ENCODE data around the gene SCGB1A1.

The SCGB1A1 gene

DNA sequence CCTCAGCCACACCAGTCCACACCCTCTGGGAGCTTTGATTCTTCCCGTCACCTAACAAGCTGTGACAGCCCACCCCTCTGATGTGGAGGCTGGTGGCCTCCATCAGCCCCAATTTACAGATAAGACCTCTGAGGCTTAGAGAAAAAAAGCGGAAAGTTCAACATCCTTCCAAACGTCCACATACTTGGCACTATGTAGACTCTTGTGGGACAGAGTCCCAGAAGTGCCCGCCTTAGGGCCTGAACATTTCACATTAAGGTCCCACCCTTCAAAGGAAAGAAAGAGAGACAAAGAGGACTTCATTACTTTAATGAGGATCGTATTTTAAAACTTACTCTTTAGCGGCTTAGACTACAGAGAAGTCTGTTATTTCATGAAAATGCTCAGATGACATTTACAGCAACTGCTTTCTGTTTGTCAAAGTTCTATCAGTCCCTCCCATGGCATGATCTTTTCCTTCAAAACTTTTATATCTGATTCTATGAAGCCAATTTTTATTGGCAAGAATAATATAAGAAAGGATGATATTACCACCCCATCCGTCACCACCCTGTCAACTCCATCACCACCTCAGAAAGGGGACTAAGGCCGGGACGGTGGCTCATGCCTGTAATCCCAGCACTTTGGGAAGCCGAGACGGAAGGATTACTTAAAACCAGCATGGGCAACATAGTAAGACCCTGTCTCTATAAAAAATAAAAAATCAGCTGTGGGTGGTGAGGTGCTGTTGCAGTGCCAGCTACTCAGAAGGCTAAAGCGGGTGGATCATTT lies 15.7 kb upstream of the SCGB1A1 start:
- H3K4me3 ChIP-seq (ENCODE audit: low read depth, low read length) = no peak overlapping the region
- no peaks in the 10 kb centered on the region for H3K9me3 ChIP-seq (ENCODE audit: severe bottlenecking)
- TF ChIP-seq, protein P1, sequence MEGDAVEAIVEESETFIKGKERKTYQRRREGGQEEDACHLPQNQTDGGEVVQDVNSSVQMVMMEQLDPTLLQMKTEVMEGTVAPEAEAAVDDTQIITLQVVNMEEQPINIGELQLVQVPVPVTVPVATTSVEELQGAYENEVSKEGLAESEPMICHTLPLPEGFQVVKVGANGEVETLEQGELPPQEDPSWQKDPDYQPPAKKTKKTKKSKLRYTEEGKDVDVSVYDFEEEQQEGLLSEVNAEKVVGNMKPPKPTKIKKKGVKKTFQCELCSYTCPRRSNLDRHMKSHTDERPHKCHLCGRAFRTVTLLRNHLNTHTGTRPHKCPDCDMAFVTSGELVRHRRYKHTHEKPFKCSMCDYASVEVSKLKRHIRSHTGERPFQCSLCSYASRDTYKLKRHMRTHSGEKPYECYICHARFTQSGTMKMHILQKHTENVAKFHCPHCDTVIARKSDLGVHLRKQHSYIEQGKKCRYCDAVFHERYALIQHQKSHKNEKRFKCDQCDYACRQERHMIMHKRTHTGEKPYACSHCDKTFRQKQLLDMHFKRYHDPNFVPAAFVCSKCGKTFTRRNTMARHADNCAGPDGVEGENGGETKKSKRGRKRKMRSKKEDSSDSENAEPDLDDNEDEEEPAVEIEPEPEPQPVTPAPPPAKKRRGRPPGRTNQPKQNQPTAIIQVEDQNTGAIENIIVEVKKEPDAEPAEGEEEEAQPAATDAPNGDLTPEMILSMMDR (IDR thresholded peaks at IDR 0.05; ENCODE audit: low read depth, low read length) = no peak
- H3K27me3 ChIP-seq (ENCODE audit: insufficient read depth, low read depth, severe bottlenecking) = no peaks in the 10 kb centered on the region
- no peaks in the 10 kb centered on the region for H3K36me3 ChIP-seq
- no peak for DNase-seq
- H3K27ac ChIP-seq = no peak overlapping the region

DNA sequence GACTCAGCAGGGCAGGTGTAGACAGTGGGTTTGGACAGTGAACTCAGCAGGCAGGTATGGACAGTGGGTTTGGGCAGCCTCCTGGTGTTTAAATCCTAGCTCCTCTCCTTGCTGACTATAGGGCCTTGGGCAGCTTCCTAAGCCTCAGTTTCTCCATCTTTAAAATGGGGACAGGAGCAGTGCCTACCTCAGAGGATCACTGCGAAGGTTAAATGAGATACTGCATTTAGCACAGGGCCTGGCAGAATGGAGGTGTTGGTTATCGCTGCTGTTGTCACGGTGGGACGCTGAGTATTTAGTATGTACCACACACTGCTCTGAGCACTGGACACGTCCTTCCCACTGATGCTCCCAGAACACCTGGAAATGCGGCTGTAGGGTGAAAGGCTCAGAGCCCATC lies 14.4 kb upstream of the SCGB1A1 start:
- no peaks in the 10 kb centered on the region for H3K36me3 ChIP-seq
- H3K9me3 ChIP-seq (ENCODE audit: severe bottlenecking) = no peaks in the 10 kb centered on the region
- no peak overlapping the region for H3K4me3 ChIP-seq (ENCODE audit: low read depth, low read length)
- no peak for DNase-seq
- TF ChIP-seq, protein P1 (IDR thresholded peaks at IDR 0.05; ENCODE audit: low read depth, low read length) = no peak
- no peak overlapping the region for H3K27ac ChIP-seq
- no peaks in the 10 kb centered on the region for H3K27me3 ChIP-seq (ENCODE audit: insufficient read depth, low read depth, severe bottlenecking)

DNA sequence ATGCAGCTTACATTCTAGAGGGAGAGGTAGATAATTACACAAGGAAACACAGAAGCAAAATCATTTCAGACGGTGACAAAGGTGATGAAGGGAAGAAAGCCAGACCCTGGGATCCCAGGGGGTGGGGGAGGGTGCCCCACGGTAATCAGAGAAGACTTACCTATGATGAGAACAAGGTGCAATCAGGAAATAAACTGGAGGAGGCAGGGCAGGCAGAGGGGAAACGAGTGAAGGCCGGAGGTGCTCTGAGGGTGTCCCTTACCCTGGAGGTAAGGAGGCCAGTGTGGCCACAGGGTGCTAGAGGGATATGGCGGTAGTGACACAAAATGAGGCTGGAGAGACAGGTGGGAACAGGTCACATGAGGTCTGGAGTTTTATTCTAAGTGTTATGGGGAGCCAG lies 13.9 kb upstream of the SCGB1A1 start:
- no peaks in the 10 kb centered on the region for H3K36me3 ChIP-seq
- no peak for DNase-seq
- TF ChIP-seq, protein P1 (IDR thresholded peaks at IDR 0.05; ENCODE audit: low read depth, low read length) = no peak
- no peak overlapping the region for H3K27ac ChIP-seq
- no peak overlapping the region for H3K4me3 ChIP-seq (ENCODE audit: low read depth, low read length)
- H3K9me3 ChIP-seq (ENCODE audit: severe bottlenecking) = no peaks in the 10 kb centered on the region
- H3K27me3 ChIP-seq (ENCODE audit: insufficient read depth, low read depth, severe bottlenecking) = no peaks in the 10 kb centered on the region

DNA sequence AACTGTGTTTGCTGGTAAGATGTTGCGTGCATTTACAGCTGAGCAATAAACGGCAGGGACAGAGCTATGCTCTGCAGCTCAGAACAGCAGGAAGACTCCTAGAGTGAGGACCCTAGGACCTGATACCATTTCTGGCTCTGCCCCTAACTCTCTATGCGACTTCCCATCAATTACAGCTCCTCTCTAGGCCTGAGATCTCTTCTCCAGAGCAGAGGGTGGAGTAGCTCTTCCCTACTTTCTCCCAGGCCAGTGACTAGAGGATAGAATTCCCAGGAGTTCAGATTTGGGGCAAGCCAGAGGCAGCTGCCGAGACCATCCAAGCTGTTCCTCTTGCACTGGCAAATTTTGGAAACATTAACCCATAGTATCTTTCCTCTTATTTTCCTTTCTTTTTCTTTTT lies 12.8 kb upstream of the SCGB1A1 start:
- no peaks in the 10 kb centered on the region for H3K9me3 ChIP-seq (ENCODE audit: severe bottlenecking)
- no peak overlapping the region for H3K4me3 ChIP-seq (ENCODE audit: low read depth, low read length)
- no peak overlapping the region for H3K27ac ChIP-seq
- TF ChIP-seq, protein P1 (IDR thresholded peaks at IDR 0.05; ENCODE audit: low read depth, low read length) = no peak
- no peaks in the 10 kb centered on the region for H3K36me3 ChIP-seq
- DNase-seq = no peak
- no peaks in the 10 kb centered on the region for H3K27me3 ChIP-seq (ENCODE audit: insufficient read depth, low read depth, severe bottlenecking)

DNA sequence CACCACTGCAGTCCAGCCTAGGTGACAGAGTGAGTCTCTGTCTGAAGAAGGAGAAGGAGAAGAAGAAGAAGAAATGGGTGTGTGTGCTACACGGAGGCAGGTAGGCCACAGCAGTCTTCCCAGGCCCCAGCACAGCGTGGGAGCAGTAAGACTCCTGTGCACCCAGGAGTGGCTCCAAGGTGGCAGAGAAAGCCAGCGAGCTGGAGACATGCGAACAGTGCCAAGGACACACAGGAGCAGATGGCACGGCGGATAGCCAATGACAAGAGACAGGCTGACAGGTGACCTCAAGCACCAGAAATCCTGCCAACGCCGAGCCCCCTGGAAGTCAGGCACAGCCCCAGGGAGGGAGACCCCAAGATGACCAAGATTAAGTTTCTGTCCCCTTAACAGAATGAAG lies 9.0 kb upstream of the SCGB1A1 start:
- Histone ChIP-seq H3K4me3 (ENCODE audit: low read depth, low read length) (no peak overlapping the region), H3K27ac (no peak overlapping the region), H3K27me3 (ENCODE audit: insufficient read depth, low read depth, severe bottlenecking) (no peaks in the 10 kb centered on the region), H3K36me3 (no peaks in the 10 kb centered on the region), H3K9me3 (ENCODE audit: severe bottlenecking) (no peaks in the 10 kb centered on the region)
- TF ChIP-seq, protein P1 (IDR thresholded peaks at IDR 0.05; ENCODE audit: low read depth, low read length) = no peak
- no peak for DNase-seq

DNA sequence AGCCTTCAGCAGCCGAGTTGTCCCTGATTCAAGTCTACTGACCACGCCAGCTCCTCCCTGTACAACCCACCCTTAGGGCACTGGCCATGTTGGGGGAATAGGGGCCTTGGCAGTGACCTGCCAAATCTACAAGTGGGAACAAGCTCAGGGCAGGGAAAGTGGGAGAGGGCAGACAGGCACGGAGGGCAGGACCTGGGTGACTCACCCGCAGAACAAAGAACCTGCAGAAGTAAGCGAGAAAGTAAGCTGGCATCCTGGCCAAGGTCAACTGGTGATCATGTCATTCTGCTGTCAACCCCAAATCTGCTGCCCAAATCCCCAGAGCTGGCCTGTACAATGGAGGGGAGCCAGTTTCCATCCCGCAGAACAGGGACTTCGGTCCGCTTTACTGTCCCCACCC lies 7.9 kb upstream of the SCGB1A1 start:
- DNase-seq = no peak
- H3K36me3 ChIP-seq = no peaks in the 10 kb centered on the region
- no peaks in the 10 kb centered on the region for H3K27me3 ChIP-seq (ENCODE audit: insufficient read depth, low read depth, severe bottlenecking)
- TF ChIP-seq, protein P1 (IDR thresholded peaks at IDR 0.05; ENCODE audit: low read depth, low read length) = no peak
- H3K27ac ChIP-seq = no peak overlapping the region
- no peaks in the 10 kb centered on the region for H3K9me3 ChIP-seq (ENCODE audit: severe bottlenecking)
- H3K4me3 ChIP-seq (ENCODE audit: low read depth, low read length) = no peak overlapping the region

All from WERI-Rb-1 (cell line).